ENCODE data around the gene RAB11FIP2.
A peak's percentile ranks its signal among the peaks of the same experiment; 100 is the strongest.

The RAB11FIP2 gene

GRCh38 chr10:118032564-118032963 is 14.2 kb downstream of the RAB11FIP2 start:
- DNase-seq = no peak

- DNase-seq = no peak
Observed at GRCh38 chr10:118031351-118032075, 15.2 kb downstream of the RAB11FIP2 start.

DNA sequence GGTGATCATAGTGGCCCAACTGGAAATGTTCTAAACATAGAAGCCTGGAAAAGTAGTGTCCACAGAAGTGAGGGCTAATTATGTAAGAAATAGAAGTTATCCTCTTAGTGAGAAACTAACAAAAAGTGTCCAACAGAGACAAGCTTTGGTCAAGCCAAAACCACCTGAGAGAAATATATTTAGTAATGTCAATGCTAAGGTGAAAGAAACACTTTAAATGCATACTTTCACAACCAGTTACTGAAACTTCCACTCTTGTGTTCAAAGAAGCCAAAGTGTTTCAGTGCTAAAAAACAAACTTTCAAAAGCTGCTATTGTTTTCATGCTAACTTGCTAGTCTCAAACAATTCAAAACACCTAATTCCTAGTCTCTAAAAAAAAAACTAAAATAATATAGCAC is 18.1 kb downstream of the RAB11FIP2 start:
- DNase-seq = no peak

GRCh38 chr10:118027397-118027796 is 19.3 kb downstream of the RAB11FIP2 start:
- no peak for DNase-seq

DNA sequence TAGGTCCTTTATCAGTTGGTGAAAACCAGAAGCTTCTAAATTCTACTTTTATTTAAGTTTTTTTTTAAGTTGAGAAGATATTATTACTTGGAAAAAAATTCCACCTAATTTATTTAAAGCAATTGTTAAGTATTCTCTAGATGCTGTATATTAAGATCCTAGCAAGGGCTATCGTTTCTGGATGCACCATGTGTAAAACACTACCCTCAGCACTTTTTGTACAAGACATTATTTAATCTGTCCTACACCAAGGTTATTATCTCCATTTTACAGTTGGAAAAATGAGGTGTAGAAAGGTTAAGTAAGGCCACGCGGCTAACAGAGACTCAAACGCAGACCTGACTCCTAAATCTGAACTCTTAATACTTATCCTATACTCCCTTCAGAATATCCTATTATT is 19.8 kb downstream of the RAB11FIP2 start:
- DNase-seq = no peak

- no peak for DNase-seq
Observed at GRCh38 chr10:118020365-118020764, 26.4 kb downstream of the RAB11FIP2 start.

DNA sequence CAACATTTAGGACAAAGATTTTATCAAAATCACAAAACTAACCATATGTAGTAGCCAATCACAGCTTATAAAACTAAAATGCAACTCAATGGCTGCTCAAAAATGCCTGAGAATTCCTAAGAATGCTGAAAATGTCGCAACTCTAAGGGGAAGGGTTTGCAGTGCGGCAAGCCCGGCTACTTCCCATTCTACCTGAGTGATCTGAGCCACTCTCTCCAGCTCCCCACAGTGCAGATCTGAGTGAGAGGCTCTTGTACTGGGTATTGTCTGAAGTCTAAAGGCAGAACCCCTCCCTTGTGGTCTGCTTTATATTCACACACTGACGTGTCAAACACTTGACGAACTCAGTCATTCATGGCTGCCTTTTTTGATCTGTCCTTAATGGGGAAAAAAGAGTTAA is 28.9 kb downstream of the RAB11FIP2 start:
- DNase-seq = no peak

- no peak for DNase-seq
Observed at GRCh38 chr10:118017071-118017740, 29.5 kb downstream of the RAB11FIP2 start.

GRCh38 chr10:118012952-118013525 is 33.7 kb downstream of the RAB11FIP2 start:
- DNase-seq = no peak

DNA sequence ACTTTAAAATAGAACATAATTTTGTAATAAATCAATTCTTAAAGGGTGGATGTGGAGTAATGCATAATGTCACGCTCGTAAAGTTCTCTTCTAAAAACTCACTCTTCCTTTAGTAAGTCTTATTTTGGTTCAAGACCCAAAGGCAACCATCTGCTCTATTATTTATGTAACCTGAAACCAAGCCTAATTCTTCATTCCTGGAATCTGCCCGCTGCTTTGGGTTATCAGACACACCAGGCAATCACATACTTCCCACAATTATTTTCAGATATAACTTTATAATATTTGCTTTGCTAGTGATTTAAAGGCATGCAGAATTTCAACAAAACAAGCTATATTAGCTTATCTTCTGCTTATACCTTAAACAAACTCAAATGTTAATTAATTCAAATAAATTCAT is 39.0 kb downstream of the RAB11FIP2 start:
- DNase-seq = no peak

DNA sequence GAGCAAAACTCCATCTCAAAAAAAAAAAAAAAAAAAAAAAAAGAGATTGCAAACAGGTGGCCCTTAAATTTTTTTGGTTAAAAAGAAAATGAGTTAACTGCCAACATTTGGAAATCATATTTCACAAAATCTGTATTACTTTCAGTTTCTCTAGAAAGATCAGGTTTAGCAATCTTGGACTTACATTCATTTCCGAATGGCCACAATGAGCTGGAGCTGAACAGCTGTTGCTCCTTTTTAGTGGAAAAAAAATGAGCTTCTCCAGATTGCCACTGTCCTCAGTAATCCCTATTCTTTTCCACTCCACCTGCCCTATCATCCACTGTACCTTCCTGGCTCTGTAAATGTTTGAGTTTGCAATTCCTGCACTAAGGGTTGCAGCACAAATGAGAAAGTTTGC is 43.6 kb downstream of the RAB11FIP2 start:
- DNase-seq = no peak

DNA sequence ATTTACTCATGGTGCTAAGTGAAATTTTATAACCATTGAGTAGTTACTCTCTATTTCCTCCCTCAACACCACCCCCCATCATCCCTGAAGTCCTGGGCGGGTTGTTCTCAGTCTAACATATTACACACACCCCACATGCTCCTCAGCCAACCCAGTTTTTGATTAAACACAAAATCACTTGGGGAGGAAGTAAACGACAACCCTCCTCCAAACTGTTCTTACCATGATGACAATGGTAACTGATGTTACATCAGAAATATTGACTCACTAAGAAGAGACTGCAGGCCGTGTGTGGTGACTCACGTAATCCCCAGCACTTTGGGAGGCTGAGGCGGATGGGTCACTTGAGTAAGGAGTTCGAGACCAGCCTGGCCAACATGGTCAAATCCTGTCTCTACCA is 44.2 kb downstream of the RAB11FIP2 start:
- no peak for DNase-seq

DNA sequence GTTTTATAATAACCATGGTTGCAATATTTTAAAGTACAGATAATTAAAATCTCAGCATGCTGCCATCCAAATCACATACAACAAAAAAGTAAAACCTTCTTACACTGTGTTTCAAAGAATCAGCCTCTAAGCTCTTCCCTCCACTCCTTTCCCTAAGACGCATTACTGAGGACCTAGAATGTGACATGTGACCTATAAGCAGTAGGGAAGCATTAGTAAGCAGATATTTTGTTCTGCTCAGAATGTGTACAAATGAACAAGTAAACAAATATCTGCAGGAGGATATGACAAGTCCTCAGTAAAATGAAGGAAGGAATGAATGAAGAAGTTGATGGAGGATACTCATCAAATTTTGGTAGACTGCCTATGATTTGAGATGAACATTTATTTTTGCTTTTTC is 49.1 kb downstream of the RAB11FIP2 start:
- DNase-seq = no peak

DNA sequence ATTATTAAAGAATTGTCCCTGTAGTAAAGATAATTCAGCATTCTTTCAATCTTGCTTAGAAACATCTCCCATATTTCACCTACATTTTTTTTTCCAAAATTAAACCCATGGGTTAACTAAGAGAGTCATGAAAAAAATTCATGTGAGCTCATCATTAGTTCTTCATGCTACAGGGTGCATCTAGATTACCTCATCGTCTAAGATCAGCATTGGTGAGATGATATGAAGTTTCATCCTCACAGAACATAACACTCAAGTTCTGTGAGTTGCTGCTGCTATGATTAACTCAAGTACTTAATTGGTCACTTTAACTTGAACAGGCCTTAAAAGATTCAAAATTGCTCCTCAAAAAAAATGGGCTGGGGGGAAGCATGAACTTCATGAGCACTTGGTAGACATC is 50.0 kb downstream of the RAB11FIP2 start:
- peak; percentile 19 for DNase-seq

- DNase-seq = no peak
Observed at GRCh38 chr10:117994771-117995170, 52.0 kb downstream of the RAB11FIP2 start.

DNA sequence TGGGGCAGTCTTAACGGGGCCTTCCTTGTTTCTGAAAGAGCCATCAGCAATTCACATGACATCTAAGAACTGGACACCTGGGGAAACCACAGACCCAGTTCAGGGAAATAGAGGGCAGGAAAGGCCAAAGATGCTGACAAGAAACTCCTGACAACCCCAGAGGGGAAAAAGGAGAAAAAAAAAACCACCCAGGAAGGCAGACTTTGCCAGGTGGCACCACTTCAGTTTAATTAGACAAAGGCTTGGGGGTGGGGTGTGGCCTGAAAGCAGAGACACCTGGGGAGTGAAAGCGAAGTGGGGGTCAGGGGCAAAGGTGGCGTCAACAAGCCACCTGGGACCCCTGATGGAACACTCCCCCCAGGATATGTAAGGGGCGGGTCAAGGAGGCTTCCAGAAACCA is 53.6 kb downstream of the RAB11FIP2 start:
- no peak for DNase-seq

DNA sequence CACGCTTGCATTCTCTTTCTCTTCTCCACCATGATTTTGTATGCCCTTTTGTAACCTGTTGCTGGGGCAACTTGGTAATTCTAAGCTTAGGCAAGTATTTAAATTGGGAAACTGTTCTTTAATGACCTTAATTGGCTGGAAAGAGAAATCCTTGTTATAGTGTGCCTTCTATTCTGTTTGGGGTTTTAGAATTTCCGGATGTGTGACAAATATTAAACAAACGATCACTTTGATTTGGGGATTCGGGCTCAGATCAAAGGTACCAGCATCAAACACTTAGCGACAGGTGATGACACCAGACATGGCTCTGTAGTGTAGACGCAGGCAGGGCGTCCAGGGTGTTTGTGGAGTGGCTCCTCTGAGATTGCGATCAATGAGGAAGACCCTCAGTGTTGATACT is 55.0 kb downstream of the RAB11FIP2 start:
- DNase-seq = no peak

GRCh38 chr10:117989962-117990361 is 56.8 kb downstream of the RAB11FIP2 start:
- no peak for DNase-seq

- DNase-seq = no peak
Observed at GRCh38 chr10:117988814-117989213, 57.9 kb downstream of the RAB11FIP2 start.

DNA sequence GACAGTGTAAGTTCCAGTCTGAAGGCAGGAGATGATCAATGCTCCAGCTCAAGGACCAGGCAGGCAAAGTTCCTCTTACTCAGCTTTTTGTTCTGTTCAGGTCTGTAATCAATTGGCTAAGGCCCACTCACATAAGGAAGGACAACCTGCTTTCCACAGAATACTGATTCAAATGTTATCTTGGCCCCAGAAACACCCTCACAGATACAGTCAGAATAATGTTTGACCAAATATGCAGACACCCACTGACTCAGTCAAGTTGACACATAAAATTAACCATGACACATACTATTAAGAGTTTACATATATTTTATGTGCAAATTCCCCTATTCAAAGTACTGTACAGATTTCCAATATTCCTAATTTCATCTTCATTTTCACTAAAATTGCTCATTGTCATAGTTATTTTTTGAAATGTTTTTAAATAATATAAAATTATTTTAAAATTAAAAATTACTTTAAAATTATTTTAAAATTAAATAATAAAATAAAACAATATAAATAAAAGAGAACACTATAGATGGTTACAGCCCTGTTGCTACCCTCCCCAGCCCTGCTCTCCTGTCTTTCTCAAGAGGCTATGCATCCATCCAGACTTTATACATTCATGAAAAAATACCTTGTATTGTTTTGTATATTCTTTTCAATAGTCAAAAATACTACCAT is 59.4 kb downstream of the RAB11FIP2 start:
- DNase-seq = no peak

DNA sequence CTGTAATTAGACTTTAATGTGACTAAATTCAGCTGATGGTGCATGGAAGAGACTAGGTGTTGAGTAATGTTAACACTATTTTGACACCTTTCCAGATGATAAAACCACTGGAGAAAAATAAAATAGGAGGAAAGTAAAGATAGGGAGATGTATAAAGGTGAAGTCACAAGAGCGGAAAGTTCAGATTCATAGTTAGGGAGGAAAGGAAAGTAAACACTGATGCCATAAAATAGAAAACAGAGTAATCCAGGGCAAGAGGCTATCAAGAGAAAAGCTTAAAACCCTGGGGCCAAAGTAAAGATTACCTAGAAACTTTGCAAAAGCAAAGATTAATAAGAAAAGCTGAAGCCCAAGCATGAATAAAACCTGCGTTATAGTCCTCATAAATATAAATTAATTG is 62.8 kb downstream of the RAB11FIP2 start:
- no peak for DNase-seq

DNA sequence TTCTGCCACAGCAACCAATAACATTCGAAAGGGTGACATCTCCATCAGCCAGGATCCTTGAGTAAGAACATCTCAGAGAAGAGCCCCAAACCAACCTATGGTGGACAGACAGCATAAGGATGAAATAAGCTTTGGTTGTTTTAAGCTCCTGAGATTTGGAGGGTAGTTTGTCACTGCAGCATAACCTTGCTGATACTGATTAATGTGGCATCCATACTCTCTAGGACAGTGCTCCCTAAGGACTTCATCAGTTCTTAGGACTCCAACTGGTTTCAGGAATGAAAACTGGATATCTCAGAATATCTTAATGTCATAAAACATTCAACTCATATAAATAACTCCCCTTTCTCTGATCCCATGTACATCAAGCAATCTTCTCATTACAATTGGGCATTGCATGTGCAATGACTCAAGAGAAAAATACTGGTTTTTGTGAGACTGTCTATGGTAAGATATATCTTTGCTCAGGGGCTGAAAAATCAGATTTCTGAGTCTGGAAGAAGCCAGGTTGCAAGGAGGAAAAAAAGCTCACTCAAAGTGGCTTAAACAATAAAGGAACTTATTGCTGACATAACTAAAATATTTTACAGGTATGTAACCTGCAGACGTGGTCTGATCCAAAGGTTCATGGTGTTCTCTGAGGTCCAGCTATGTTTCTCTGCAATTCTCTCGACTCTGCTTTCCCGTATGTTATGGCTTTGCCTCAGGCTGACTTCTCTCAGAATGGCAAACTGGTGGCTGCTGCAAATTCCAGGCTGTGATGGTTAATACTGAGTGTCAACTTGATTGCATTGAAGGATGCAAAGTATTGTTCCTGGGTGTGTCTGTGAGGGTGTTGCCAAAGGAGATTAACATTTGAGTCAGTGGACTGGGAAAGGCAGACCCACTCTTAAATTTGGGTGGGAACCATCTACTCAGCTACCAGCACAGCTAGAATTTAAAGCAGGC is 65.7 kb downstream of the RAB11FIP2 start:
- DNase-seq = no peak

GRCh38 chr10:117980216-117980615 is 66.5 kb downstream of the RAB11FIP2 start:
- no peak for DNase-seq

Measured in NCI-H1436 treated with DMSO at 0.1 percent for 48 hours (cell line).